ENCODE data around the gene FRY.

DNA sequence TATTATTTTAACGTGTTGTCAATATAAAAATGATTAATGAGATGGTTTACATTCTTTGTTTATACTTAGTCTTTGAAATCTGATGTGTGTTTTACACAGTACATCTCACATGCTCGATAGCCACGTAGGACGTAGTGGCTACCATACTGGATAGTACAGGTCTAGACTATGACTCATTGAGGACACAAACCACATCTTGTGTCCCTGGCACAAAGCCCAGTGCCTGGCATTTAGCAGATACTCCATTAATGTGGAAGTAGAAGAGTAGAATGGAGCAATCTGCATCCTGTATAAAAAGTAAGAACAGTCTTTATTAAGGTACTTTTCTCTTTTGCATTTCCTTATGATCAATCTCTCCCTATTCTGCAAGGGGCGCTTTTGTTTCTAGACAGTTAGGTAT is 49.0 kb upstream of the FRY start:
- TF ChIP-seq, protein P1, sequence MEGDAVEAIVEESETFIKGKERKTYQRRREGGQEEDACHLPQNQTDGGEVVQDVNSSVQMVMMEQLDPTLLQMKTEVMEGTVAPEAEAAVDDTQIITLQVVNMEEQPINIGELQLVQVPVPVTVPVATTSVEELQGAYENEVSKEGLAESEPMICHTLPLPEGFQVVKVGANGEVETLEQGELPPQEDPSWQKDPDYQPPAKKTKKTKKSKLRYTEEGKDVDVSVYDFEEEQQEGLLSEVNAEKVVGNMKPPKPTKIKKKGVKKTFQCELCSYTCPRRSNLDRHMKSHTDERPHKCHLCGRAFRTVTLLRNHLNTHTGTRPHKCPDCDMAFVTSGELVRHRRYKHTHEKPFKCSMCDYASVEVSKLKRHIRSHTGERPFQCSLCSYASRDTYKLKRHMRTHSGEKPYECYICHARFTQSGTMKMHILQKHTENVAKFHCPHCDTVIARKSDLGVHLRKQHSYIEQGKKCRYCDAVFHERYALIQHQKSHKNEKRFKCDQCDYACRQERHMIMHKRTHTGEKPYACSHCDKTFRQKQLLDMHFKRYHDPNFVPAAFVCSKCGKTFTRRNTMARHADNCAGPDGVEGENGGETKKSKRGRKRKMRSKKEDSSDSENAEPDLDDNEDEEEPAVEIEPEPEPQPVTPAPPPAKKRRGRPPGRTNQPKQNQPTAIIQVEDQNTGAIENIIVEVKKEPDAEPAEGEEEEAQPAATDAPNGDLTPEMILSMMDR (conservative IDR thresholded peaks at IDR 0.05; ENCODE audit: low read length): no peak
- no peak for TF ChIP-seq EZH2phosphoT487 (IDR thresholded peaks at IDR 0.05; ENCODE audit: borderline replicate concordance)
